Measurements from ENCODE around the gene SLC38A9.

The SLC38A9 gene

GRCh38 chr5:55713871-55714270 is 1.7 kb upstream of the SLC38A9 start:
- in situ Hi-C loops (cut with MboI; ENCODE audit: low sequenced_read_pairs, unreplicated experiment): no loop called here
- DNase-seq (ENCODE audit: low spot score): no peak

DNA sequence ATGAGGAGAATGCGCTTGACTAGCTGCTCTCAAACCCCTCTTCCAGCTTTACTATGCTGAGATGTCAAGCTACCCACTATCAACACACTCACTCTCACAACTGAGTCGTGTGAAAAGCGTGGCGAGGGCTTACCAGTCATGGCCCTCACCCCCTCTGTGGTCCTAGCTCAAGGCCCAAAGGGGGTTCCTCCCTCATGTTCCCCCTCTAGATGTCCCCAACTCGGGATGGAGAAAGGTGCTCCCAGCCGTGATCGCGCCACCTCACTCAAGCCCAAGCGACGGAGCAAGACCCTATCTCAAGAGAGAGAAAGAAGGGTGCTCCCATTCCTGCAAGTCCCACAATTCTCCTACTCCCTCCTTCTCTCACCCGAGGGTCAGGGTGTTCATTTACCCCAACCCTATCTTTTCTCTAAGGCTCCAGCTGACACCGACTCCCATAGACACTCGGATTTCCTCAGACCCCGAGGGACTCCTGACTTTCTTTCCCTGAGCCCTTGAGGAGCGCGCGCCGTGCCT is 559 bp downstream of the SLC38A9 start:
- in situ Hi-C loops (cut with MboI; ENCODE audit: low sequenced_read_pairs, unreplicated experiment): no loop called here
- peak; percentile 17 for DNase-seq (ENCODE audit: low spot score)
- TF ChIP-seq, protein P1, sequence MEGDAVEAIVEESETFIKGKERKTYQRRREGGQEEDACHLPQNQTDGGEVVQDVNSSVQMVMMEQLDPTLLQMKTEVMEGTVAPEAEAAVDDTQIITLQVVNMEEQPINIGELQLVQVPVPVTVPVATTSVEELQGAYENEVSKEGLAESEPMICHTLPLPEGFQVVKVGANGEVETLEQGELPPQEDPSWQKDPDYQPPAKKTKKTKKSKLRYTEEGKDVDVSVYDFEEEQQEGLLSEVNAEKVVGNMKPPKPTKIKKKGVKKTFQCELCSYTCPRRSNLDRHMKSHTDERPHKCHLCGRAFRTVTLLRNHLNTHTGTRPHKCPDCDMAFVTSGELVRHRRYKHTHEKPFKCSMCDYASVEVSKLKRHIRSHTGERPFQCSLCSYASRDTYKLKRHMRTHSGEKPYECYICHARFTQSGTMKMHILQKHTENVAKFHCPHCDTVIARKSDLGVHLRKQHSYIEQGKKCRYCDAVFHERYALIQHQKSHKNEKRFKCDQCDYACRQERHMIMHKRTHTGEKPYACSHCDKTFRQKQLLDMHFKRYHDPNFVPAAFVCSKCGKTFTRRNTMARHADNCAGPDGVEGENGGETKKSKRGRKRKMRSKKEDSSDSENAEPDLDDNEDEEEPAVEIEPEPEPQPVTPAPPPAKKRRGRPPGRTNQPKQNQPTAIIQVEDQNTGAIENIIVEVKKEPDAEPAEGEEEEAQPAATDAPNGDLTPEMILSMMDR (IDR thresholded peaks at IDR 0.05; ENCODE audit: borderline replicate concordance, control extremely low read depth, extremely low read depth, insufficient read depth, missing control alignments): no peak

More at GRCh38 chr5:55713871-55714270, 1.7 kb upstream of the SLC38A9 start:
- TF ChIP-seq, protein P1 (IDR thresholded peaks at IDR 0.05; ENCODE audit: borderline replicate concordance, control extremely low read depth, extremely low read depth, insufficient read depth, missing control alignments): no peak

- TF ChIP-seq, protein P1 (IDR thresholded peaks at IDR 0.05; ENCODE audit: borderline replicate concordance, control extremely low read depth, extremely low read depth, insufficient read depth, missing control alignments): no peak
- no peak for DNase-seq (ENCODE audit: low spot score)
- in situ Hi-C loops (cut with MboI; ENCODE audit: low sequenced_read_pairs, unreplicated experiment): no loop called here
Observed at GRCh38 chr5:55708732-55709131, 3.4 kb downstream of the SLC38A9 start.

DNA sequence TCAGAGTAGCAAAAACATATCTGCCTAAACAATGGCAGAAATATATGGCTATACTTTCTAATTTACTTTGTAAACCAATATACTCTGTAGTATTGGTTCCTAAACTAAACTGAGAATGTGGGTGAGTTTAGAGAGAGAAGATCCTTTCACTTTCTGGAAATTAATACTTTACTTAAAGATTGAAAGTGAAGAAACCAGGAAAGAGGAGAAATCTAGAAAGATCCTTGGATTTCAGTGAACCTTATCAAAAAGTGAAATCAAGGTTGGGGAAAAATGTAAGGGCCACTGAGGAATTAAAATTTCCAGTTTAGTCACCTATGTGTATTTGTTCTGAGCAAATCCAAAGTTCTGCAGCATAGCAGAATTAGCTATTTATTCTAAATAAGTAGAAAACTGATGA is 5.9 kb downstream of the SLC38A9 start:
- no peak for DNase-seq (ENCODE audit: low spot score)
- in situ Hi-C loops (cut with MboI; ENCODE audit: low sequenced_read_pairs, unreplicated experiment): no loop called here
- TF ChIP-seq, protein P1 (IDR thresholded peaks at IDR 0.05; ENCODE audit: borderline replicate concordance, control extremely low read depth, extremely low read depth, insufficient read depth, missing control alignments): no peak

- peak; percentile 33 for DNase-seq (ENCODE audit: low spot score)
- in situ Hi-C loops (cut with MboI; ENCODE audit: low sequenced_read_pairs, unreplicated experiment): no loop called here
- TF ChIP-seq, protein P1 (IDR thresholded peaks at IDR 0.05; ENCODE audit: borderline replicate concordance, control extremely low read depth, extremely low read depth, insufficient read depth, missing control alignments): no peak
Observed at GRCh38 chr5:55702598-55703345, 9.4 kb downstream of the SLC38A9 start.

- in situ Hi-C loops (cut with MboI; ENCODE audit: low sequenced_read_pairs, unreplicated experiment): no loop called here
- TF ChIP-seq, protein P1 (IDR thresholded peaks at IDR 0.05; ENCODE audit: borderline replicate concordance, control extremely low read depth, extremely low read depth, insufficient read depth, missing control alignments): no peak
- no peak for DNase-seq (ENCODE audit: low spot score)
Observed at GRCh38 chr5:55701462-55702103, 10.5 kb downstream of the SLC38A9 start.

Data from GM13976 (cell line).